HEK293 (cell line): ENCODE results near the gene GBGT1.

Source experiments
- BCL11A ChIP-seq: fragments of 450-650 bp; formaldehyde crosslinking; IDR thresholded peaks from 2 replicates; pipeline ENCODE4 v1.5.1; 2016; ENCODE audit warnings: low read depth, missing biosample characterization, missing genetic modification characterization
- EGR2 ChIP-seq: fragments of 450-650 bp; formaldehyde crosslinking; IDR thresholded peaks from 2 replicates; pipeline ENCODE4 v1.5.1; 2016; ENCODE audit warnings: low read depth, missing biosample characterization, missing genetic modification characterization
- GLIS1 ChIP-seq: fragments of 450-650 bp; formaldehyde crosslinking; IDR thresholded peaks from 2 replicates; pipeline ENCODE4 v1.5.1; 2016; ENCODE audit warnings: missing biosample characterization, missing genetic modification characterization
- KLF9 ChIP-seq: fragments of 450-650 bp; formaldehyde crosslinking; IDR thresholded peaks from 2 replicates; pipeline ENCODE4 v1.5.1; 2016; ENCODE audit warnings: missing biosample characterization, missing genetic modification characterization, low read depth
- MYNN ChIP-seq: fragments of 450-650 bp; formaldehyde crosslinking; IDR thresholded peaks from 2 replicates; pipeline ENCODE4 v1.5.1; 2016; ENCODE audit warnings: missing biosample characterization, missing genetic modification characterization, borderline replicate concordance
- SP2 ChIP-seq: fragments of 450-650 bp; formaldehyde crosslinking; IDR thresholded peaks from 2 replicates; pipeline ENCODE4 v1.5.1; 2016; ENCODE audit warnings: missing biosample characterization, missing genetic modification characterization
- ZNF133 ChIP-seq: fragments of 450-650 bp; formaldehyde crosslinking; IDR thresholded peaks from 2 replicates; pipeline ENCODE4 v1.5.1; 2016; ENCODE audit warnings: missing biosample characterization, missing genetic modification characterization
- ZNF24 ChIP-seq: fragments of 450-650 bp; formaldehyde crosslinking; IDR thresholded peaks from 2 replicates; pipeline ENCODE4 v1.5.1; 2016; ENCODE audit warnings: missing biosample characterization, missing genetic modification characterization
- ZNF366 ChIP-seq: fragments of 450-650 bp; formaldehyde crosslinking; conservative IDR thresholded peaks from 2 replicates; pipeline ENCODE4 v1.5.1; 2016; ENCODE audit warnings: missing biosample characterization, missing genetic modification characterization
- ZNF549 ChIP-seq: fragments of 450-650 bp; IDR thresholded peaks from 2 replicates; pipeline ENCODE4 v1.5.1; 2018; ENCODE audit warnings: missing biosample characterization, missing genetic modification characterization, mild to moderate bottlenecking, inconsistent platforms, moderate library complexity
- ZNF654 ChIP-seq: fragments of 450-650 bp; formaldehyde crosslinking; IDR thresholded peaks from 2 replicates; pipeline ENCODE4 v1.5.1; 2016; ENCODE audit warnings: low read depth, missing biosample characterization, missing genetic modification characterization
- ZNF707 ChIP-seq: fragments of 450-650 bp; formaldehyde crosslinking; IDR thresholded peaks from 2 replicates; pipeline ENCODE4 v1.5.1; 2016; ENCODE audit warnings: missing biosample characterization, missing genetic modification characterization
- ZNF747 ChIP-seq: fragments of 450-650 bp; formaldehyde crosslinking; IDR thresholded peaks from 2 replicates; pipeline ENCODE4 v1.5.1; 2016; ENCODE audit warnings: missing biosample characterization, missing genetic modification characterization
- ZNF768 ChIP-seq: fragments of 450-650 bp; formaldehyde crosslinking; IDR thresholded peaks from 2 replicates; pipeline ENCODE4 v1.5.1; 2018; ENCODE audit warnings: missing biosample characterization, mild to moderate bottlenecking, missing genetic modification characterization
- TF ChIP-seq, protein P1 (sequence below): fragments of 450-650 bp; formaldehyde crosslinking; optimal IDR thresholded peaks from 2 replicates; pipeline ENCODE3; 2016; ENCODE audit warnings: missing biosample characterization, mild to moderate bottlenecking, missing genetic modification characterization
- TF ChIP-seq, protein P2 (sequence below): fragments of 450-650 bp; formaldehyde crosslinking; IDR thresholded peaks from 2 replicates; pipeline ENCODE4 v1.5.1; 2017; ENCODE audit warnings: missing biosample characterization, mild to moderate bottlenecking, missing genetic modification characterization, moderate library complexity
- TF ChIP-seq, protein P3 (sequence below): fragments of 450-650 bp; formaldehyde crosslinking; IDR thresholded peaks from 2 replicates; pipeline ENCODE4 v1.5.1; 2016; ENCODE audit warnings: missing biosample characterization, missing genetic modification characterization
- TF ChIP-seq, protein P4 (sequence below): fragments of 450-650 bp; formaldehyde crosslinking; conservative IDR thresholded peaks from 2 replicates; pipeline ENCODE4 v1.5.1; 2016; ENCODE audit warnings: low read depth, missing biosample characterization, missing genetic modification characterization
- TF ChIP-seq, protein P5 (sequence below): fragments of 450-650 bp; formaldehyde crosslinking; IDR thresholded peaks from 2 replicates; pipeline ENCODE4 v1.5.1; 2016; ENCODE audit warnings: missing biosample characterization, missing genetic modification characterization
- TF ChIP-seq, protein P6 (sequence below): fragments of 450-650 bp; formaldehyde crosslinking; IDR thresholded peaks from 2 replicates; pipeline ENCODE4 v1.5.1; 2016; ENCODE audit warnings: missing biosample characterization, missing genetic modification characterization
- TF ChIP-seq, protein P7 (sequence below): fragments of 450-650 bp; formaldehyde crosslinking; IDR thresholded peaks from 2 replicates; pipeline ENCODE4 v1.5.1; 2016; ENCODE audit warnings: missing biosample characterization, missing genetic modification characterization

The GBGT1 gene

DNA sequence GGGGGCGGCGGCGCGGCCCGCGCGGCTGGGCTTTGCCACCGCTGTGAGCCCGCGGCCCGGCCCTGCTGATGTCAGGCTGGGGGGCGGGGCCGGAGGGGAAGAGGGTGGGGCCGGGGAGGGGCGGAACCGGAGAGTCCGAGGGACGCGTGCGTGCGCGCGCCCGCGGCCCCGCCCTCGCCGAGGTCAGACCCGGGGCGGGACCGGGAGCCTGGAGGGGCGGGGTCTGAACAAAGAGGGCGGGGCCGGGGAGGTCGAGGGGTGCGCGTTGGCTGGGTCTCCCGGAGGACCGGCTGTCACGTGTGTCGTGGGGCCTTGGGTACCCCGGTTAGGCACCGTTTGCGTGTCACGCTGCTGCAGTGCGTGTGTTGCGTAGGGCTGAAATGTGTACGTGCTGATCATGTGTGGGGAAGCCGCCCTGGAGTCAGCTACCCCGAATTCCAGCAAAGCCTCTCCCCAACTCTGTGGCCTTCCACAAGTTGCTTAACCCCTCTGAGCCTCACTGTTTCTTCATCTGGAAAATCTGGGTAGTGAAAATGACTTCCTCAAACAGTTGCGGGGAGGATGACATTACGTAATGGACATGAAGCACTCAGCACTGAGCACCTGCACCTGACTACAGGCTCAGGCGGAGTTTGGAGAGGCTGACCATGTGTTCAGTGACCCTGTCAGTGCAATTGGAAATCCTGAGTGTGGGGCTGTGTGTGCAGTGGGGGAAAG is 42.4 kb downstream of the GBGT1 start, which contains the start of gene RALGDS (continued):
- TF ChIP-seq, protein P1, sequence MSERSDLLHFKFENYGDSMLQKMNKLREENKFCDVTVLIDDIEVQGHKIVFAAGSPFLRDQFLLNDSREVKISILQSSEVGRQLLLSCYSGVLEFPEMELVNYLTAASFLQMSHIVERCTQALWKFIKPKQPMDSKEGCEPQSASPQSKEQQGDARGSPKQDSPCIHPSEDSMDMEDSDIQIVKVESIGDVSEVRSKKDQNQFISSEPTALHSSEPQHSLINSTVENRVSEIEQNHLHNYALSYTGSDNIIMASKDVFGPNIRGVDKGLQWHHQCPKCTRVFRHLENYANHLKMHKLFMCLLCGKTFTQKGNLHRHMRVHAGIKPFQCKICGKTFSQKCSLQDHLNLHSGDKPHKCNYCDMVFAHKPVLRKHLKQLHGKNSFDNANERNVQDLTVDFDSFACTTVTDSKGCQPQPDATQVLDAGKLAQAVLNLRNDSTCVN (tag by site-specific recombination): peak; percentile 61
- TF ChIP-seq, protein P2, sequence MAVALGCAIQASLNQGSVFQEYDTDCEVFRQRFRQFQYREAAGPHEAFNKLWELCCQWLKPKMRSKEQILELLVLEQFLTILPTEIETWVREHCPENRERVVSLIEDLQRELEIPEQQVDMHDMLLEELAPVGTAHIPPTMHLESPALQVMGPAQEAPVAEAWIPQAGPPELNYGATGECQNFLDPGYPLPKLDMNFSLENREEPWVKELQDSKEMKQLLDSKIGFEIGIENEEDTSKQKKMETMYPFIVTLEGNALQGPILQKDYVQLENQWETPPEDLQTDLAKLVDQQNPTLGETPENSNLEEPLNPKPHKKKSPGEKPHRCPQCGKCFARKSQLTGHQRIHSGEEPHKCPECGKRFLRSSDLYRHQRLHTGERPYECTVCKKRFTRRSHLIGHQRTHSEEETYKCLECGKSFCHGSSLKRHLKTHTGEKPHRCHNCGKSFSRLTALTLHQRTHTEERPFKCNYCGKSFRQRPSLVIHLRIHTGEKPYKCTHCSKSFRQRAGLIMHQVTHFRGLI (tag by site-specific recombination): no peak
- TF ChIP-seq ZNF549 (no peak), KLF9 (tag by site-specific recombination) (peak; percentile 91), SP2 (tag by site-specific recombination) (peak; percentile 77), EGR2 (tag by site-specific recombination) (no peak), ZNF707 (tag by site-specific recombination) (no peak), ZNF366 (tag by site-specific recombination) (no peak), ZNF133 (tag by site-specific recombination) (no peak), ZNF747 (tag by site-specific recombination) (no peak), ZNF768 (tag by site-specific recombination) (no peak), GLIS1 (tag by site-specific recombination) (no peak; the same call in 1 of the 2 replicates), ZNF24 (tag by site-specific recombination) (no peak), ZNF654 (tag by site-specific recombination) (no peak), BCL11A (no peak), MYNN (tag by site-specific recombination) (no peak)
- TF ChIP-seq, protein P3, sequence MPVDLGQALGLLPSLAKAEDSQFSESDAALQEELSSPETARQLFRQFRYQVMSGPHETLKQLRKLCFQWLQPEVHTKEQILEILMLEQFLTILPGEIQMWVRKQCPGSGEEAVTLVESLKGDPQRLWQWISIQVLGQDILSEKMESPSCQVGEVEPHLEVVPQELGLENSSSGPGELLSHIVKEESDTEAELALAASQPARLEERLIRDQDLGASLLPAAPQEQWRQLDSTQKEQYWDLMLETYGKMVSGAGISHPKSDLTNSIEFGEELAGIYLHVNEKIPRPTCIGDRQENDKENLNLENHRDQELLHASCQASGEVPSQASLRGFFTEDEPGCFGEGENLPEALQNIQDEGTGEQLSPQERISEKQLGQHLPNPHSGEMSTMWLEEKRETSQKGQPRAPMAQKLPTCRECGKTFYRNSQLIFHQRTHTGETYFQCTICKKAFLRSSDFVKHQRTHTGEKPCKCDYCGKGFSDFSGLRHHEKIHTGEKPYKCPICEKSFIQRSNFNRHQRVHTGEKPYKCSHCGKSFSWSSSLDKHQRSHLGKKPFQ (tag by site-specific recombination): no peak
- TF ChIP-seq, protein P4, sequence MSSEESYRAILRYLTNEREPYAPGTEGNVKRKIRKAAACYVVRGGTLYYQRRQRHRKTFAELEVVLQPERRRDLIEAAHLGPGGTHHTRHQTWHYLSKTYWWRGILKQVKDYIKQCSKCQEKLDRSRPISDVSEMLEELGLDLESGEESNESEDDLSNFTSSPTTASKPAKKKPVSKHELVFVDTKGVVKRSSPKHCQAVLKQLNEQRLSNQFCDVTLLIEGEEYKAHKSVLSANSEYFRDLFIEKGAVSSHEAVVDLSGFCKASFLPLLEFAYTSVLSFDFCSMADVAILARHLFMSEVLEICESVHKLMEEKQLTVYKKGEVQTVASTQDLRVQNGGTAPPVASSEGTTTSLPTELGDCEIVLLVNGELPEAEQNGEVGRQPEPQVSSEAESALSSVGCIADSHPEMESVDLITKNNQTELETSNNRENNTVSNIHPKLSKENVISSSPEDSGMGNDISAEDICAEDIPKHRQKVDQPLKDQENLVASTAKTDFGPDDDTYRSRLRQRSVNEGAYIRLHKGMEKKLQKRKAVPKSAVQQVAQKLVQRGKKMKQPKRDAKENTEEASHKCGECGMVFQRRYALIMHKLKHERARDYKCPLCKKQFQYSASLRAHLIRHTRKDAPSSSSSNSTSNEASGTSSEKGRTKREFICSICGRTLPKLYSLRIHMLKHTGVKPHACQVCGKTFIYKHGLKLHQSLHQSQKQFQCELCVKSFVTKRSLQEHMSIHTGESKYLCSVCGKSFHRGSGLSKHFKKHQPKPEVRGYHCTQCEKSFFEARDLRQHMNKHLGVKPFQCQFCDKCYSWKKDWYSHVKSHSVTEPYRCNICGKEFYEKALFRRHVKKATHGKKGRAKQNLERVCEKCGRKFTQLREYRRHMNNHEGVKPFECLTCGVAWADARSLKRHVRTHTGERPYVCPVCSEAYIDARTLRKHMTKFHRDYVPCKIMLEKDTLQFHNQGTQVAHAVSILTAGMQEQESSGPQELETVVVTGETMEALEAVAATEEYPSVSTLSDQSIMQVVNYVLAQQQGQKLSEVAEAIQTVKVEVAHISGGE (tag by site-specific recombination): no peak; the same call in 1 of the 2 replicates
- TF ChIP-seq, protein P5, sequence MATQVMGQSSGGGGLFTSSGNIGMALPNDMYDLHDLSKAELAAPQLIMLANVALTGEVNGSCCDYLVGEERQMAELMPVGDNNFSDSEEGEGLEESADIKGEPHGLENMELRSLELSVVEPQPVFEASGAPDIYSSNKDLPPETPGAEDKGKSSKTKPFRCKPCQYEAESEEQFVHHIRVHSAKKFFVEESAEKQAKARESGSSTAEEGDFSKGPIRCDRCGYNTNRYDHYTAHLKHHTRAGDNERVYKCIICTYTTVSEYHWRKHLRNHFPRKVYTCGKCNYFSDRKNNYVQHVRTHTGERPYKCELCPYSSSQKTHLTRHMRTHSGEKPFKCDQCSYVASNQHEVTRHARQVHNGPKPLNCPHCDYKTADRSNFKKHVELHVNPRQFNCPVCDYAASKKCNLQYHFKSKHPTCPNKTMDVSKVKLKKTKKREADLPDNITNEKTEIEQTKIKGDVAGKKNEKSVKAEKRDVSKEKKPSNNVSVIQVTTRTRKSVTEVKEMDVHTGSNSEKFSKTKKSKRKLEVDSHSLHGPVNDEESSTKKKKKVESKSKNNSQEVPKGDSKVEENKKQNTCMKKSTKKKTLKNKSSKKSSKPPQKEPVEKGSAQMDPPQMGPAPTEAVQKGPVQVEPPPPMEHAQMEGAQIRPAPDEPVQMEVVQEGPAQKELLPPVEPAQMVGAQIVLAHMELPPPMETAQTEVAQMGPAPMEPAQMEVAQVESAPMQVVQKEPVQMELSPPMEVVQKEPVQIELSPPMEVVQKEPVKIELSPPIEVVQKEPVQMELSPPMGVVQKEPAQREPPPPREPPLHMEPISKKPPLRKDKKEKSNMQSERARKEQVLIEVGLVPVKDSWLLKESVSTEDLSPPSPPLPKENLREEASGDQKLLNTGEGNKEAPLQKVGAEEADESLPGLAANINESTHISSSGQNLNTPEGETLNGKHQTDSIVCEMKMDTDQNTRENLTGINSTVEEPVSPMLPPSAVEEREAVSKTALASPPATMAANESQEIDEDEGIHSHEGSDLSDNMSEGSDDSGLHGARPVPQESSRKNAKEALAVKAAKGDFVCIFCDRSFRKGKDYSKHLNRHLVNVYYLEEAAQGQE: no peak
- TF ChIP-seq, protein P6, sequence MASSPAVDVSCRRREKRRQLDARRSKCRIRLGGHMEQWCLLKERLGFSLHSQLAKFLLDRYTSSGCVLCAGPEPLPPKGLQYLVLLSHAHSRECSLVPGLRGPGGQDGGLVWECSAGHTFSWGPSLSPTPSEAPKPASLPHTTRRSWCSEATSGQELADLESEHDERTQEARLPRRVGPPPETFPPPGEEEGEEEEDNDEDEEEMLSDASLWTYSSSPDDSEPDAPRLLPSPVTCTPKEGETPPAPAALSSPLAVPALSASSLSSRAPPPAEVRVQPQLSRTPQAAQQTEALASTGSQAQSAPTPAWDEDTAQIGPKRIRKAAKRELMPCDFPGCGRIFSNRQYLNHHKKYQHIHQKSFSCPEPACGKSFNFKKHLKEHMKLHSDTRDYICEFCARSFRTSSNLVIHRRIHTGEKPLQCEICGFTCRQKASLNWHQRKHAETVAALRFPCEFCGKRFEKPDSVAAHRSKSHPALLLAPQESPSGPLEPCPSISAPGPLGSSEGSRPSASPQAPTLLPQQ (tag by site-specific recombination): no peak
- TF ChIP-seq, protein P7, sequence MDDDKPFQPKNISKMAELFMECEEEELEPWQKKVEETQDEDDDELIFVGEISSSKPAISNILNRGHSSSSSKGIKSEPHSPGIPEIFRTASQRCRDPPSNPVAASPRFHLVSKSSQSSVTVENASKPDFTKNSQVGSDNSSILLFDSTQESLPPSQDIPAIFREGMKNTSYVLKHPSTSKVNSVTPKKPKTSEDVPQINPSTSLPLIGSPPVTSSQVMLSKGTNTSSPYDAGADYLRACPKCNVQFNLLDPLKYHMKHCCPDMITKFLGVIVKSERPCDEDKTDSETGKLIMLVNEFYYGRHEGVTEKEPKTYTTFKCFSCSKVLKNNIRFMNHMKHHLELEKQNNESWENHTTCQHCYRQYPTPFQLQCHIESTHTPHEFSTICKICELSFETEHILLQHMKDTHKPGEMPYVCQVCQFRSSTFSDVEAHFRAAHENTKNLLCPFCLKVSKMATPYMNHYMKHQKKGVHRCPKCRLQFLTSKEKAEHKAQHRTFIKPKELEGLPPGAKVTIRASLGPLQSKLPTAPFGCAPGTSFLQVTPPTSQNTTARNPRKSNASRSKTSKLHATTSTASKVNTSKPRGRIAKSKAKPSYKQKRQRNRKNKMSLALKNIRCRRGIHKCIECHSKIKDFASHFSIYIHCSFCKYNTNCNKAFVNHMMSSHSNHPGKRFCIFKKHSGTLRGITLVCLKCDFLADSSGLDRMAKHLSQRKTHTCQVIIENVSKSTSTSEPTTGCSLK (tag by site-specific recombination): no peak
